ELF-1 (cell line): ENCODE measurements around the gene GPR27.

Experiments used
- DNase-seq: peaks from one replicate; pipeline ENCODE4 v3.0.0-alpha.2; 2016; ENCODE audit warnings: low read depth, low spot score

GPR27 gene

DNA sequence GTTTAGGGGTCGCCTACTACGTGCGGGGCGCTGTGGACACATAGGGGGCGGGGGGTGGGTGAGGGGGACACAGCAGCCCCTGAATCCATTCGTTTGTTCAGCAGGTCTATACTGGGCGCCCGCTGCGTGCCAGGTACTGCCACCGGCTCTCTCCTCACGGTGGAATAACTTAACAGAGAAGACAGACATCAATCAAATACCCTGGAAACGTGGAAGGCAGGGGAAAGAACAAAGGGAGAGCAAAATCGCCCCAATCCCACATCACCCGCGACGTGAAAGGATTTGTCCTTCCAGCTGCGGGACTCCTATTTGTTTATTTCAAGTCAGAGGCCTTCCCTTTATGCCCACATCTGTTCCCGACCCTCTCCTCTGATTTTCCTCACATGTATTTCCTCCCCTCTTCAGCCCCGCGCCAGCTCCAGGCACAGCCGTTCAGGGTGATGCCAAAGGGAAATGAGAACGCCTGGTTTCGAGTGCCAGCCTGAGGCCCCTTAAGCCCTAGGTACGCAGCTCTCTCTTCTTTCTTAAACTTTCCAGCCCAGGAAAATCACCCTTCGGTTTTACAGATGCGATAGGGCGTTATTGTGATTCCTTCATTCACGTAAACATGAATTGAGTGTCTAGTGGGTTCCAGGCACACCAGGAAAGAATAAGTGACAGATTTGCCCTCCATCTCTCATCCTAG is 32.0 kb downstream of the GPR27 start:
- DNase-seq = peak; percentile 26

DNA sequence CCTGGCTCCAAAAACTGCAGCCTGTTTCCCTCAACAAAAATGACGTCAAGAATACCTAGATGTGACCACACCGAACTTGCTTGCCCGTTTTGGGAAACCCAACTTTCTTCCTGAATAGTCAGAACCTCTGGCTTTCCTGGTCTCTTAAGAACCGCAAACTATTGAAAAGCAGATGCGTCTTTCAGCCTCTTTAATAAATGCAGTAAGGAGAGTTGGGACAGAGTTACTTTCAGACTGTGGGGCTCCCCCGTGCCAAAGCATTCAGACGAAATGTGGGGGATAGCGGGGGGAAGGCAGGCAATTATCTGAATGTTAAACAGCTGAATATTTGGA is 32.5 kb downstream of the GPR27 start:
- DNase-seq = no peak

DNA sequence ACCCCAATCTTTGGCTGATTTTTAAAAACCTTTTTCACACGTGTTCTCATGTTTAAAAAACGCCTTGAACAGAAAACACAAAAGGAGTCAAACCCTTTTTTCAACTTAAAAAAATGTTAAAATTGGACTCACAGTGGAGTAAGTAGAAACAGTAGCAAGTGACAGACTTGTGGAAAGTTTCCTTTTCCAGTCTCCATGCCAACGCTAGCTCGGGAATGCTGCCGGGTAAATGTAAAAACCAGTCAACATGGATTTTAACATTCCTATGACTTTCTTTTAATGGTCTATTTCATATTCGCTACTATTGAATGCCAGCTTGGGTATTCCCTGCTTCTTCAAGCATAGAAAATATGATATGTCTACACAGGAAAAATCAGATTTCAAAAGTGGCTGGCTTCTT is 32.9 kb downstream of the GPR27 start:
- DNase-seq = no peak

DNA sequence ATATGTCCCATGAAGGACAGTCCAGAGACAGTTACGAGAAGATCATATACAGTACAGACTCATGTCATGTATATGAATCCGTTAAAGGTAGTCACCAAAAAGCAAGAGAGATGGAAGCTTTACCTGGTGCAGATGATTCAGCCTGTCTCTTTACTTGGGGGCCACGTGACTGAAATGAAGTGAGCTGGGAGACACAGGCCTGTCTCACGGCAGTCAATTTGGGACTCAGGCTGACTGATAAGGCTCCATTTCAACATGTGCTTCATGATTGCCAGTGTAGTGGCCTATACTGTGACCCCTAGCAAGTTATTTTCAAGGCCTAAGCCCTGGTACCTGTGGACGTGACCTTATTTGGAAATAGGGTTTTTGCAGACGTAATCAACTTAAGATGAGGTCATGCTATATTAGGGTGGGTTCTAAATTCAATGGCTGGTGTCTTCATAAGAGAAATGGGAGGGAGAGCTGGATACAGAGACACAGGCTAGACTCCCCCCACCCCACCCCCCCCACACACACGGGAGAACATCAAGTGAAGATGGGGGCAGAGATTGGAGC is 34.3 kb downstream of the GPR27 start:
- DNase-seq = no peak

DNA sequence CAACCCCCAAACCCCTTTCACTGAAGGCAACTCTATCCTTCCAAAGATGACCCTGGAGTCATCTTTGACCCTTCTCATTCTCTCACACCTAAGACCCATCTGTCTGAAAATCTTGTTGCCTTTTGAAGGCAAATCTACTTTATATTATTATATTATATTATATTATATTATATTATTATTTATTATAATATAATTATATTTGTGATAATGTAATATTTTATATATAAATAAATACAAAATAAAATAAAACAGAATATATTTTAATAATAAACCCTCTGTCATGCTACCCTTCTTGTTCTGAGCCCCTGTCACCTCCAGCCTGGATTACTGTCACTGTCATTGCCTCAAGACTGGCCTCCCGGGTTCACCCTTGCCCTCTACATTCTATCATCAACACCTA is 36.3 kb downstream of the GPR27 start:
- DNase-seq = no peak

DNA sequence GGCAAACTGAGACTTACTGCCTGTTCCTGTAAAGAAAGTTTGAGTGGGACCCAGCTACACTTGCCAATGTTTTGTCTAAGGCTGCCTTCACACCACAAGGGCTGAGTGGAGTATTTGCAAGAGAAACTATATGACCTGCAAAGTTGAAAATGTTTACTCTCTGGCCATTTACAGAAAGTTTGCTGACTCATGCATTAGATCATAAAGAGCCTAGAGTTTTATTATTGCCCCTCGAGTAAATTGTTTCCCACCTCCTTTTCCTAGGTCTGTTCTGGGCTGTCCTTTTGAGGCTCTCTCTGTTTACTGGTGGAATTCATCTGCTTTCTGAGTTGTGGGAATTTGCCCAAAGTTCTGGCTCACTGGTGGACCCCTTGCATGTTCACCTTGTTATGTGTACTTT is 38.0 kb downstream of the GPR27 start:
- no peak for DNase-seq

DNA sequence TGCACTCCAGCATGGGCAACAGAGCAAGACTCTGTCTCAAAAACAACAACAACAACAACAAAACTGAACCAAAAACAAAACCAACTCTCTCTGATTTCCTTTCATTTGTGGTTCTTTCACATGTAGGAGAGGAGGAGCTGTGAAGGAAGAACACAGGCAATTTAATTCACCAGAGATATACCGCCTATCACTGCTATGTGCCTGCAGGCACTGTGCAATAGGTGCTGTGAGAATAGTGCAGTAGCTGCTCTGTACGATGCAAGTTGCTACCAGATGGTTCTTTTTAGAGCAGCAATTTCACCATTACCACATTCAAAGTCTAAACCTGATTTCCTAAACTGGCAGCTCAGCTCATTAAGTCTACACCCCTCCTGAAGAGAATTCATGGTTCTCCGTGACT is 42.6 kb downstream of the GPR27 start:
- DNase-seq = no peak

DNA sequence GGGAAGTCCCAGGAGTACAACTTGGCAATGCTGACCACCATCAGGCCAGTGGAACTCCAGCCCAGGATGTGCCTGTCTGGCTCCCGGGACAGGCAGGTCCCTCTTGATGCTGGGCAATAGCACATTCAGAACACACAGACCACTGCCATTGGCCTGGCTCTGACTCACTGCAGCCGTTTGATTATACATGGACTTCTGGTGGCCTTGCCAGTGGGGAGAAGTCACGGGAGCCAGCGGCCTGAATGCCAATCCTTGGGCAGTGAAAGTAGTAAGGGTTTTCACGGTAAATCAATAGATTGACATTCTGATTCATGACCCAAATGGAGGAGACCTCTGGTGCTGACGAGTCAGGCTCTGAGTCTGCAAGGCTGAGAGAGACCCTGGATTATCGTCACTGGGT is 43.8 kb downstream of the GPR27 start:
- DNase-seq = no peak

DNA sequence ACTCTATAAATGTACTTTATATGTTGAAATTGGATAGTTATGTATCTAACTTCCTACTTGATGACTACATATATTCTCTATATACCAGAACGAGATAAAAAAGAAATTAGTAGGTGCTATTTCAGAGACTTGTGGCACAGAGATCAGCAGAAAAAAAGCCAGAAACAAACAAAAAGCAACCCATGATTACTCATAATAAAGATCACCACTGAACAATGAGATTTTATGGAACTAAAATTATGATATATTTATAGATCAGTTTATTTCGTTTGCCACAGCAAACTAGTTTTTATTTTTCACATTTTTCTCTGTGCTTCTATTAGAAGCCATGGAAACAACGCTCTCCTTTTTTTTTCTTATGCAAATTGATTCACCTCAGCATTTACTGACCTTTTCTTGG is 46.4 kb downstream of the GPR27 start:
- no peak for DNase-seq

DNA sequence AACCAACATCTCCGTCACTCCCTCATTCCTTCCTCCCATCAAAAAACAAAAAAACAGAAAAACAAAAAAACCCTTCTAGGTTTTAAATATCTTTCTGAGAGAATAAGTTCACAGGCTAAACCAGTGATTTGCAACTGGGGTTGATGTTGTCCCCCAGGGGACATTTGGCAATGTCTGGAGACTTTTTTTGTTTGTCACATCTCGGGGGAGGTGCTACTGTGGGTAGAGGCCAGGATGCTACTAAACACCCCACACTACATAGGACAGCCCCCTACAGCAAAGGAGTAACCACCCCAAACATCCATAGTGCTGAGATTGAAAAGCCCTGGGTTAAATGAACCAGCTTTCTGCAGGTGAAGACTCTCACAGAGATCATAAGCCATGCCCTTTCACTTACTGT is 48.3 kb downstream of the GPR27 start:
- no peak for DNase-seq

DNA sequence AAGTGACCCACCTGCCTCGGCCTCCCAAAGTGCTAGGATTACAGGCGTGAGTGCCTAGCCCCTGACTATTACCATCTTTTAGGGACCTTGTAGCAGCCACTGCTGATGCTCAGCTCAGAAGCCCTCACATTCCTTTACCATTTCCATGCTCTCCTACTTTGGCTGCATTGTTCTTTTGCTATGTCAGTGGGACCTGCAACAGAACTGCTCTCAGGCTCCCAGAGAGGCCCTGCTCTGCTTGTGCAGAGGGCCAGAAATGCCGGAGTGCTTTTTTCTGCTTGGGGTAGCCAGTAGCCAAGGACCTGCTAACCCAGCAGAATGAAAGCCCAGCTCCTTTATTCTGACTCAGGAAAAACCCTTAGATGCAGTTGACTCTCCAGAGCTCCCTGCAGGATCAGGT is 49.6 kb downstream of the GPR27 start:
- peak; percentile 14 for DNase-seq

DNA sequence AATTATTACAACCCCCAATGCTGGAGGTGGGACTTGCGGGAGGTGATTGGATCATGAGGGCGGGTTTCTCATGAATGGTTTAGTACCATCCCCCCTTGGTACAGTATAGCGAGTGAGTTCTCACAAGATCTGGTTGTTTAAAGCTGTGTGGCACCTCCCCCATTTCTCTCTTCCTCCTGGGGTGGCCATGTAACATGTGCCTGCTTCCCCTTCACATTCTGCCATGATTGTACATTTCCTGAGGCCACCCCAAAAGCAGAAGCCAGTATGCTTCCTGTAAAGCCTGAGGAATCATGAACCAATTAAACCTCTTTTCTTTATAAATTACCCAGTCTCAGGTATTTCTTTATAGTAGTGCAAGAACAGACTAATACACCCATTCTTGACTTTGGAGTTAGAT is 51.5 kb downstream of the GPR27 start:
- DNase-seq = no peak

DNA sequence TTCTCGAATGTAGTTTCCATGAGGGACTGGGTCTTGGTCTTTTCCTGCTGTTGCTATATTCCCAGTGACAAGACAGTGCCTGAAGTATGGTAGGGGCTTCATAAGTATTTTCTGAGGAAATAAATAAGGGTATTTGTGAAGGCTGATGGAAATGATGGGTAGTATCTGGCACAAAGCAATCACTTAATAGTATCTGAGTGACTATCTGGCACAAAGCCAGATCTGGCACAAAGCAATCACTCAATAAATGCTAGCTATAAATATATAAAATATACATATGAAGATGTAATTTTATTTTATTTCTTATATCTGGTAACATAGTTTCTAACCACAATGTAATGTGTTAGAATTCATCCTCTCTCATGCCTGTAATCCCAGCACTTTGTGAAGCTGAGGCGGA is 52.0 kb downstream of the GPR27 start:
- DNase-seq = no peak
